ENCODE measurements around the gene SPRR2G. TPM values are rescaled to one million over a fixed set of nuclear protein-coding genes. Genes with fewer than 3 reads are reported as not detected.

SPRR2G gene
- total RNA-seq, 1 experiment from 2014 or later, result not detected

GRCh38 chr1:153100245-153100644 lies 50.4 kb downstream of the SPRR2G start:
- Histone ChIP-seq H3K4me3 (ENCODE audit: low read depth, low read length, poor library complexity, severe bottlenecking) (no peak overlapping the region), H3K27me3 (replicated peaks; ENCODE audit: insufficient read depth, low read depth, low read length, poor library complexity) (peaks cover 38% of the 10 kb centered on the region), H3K4me1 (ENCODE audit: insufficient read depth, low read length, poor library complexity, severe bottlenecking) (no peaks in the 10 kb centered on the region), H3K36me3 (ENCODE audit: insufficient read depth, low read length, poor library complexity, severe bottlenecking) (no peaks in the 10 kb centered on the region), H3K27ac (ENCODE audit: low read depth, low read length, poor library complexity, severe bottlenecking) (no peak overlapping the region), H3K9me3 (ENCODE audit: low read depth, low read length, poor library complexity, severe bottlenecking) (no peaks in the 10 kb centered on the region)
- CTCF ChIA-PET, result no interaction called here
- TF ChIP-seq EZH2 (IDR thresholded peaks at IDR 0.05; ENCODE audit: borderline replicate concordance, low read depth, low read length, poor library complexity, severe bottlenecking), result no peak
- no peak for TF ChIP-seq CTCF (conservative IDR thresholded peaks at IDR 0.05; ENCODE audit: low read depth, low read length)
- intact Hi-C loops (cut with micrococcal nuclease; ENCODE audit: unreplicated experiment), result no loop called here
- no peak for DNase-seq (ENCODE audit: low spot score)
- no TSS peak for BruUV-seq (replicated peaks)
- POLR2A ChIA-PET (ENCODE audit: low non-redundant PET), result no interaction called here

Other genes starting within 250 kb of the SPRR2G start
- not detected in 2 replicates for gene IVL, start 242.3 kb downstream of the SPRR2G start, total RNA-seq (2021)
- gene SPRR5, start 203.7 kb downstream of the SPRR2G start, total RNA-seq (2021), result not detected in 2 replicates
- gene SPRR4, start 180.2 kb downstream of the SPRR2G start, total RNA-seq (2021), result not detected in 2 replicates
- not detected in 2 replicates for gene SPRR1A, start 166.8 kb downstream of the SPRR2G start, total RNA-seq (2021)
- gene SPRR3, start 149.1 kb downstream of the SPRR2G start, total RNA-seq (2021), result not detected in 2 replicates
- gene SPRR1B, start 119.7 kb downstream of the SPRR2G start, total RNA-seq (2021), result not detected in 2 replicates
- gene SPRR2D, start 109.8 kb downstream of the SPRR2G start, total RNA-seq (2021), result 0.62 TPM in 1 of 2 replicates, not detected in the other
- gene SPRR2A, start 93.4 kb downstream of the SPRR2G start, total RNA-seq (2021), result not detected in 2 replicates
- not detected in 2 replicates for gene SPRR2B, start 79.3 kb downstream of the SPRR2G start, total RNA-seq (2021)
- gene SPRR2E, start 56.4 kb downstream of the SPRR2G start, total RNA-seq (2021), result not detected in 2 replicates
- not detected in 2 replicates for gene SPRR2F, start 37.4 kb downstream of the SPRR2G start, total RNA-seq (2021)
- not detected in 2 replicates for gene LELP1, start 52.5 kb upstream of the SPRR2G start, total RNA-seq (2021)
- gene PRR9, start 66.7 kb upstream of the SPRR2G start, total RNA-seq (2021), result not detected in 2 replicates
- not detected in 2 replicates for gene LORICRIN, start 108.8 kb upstream of the SPRR2G start, total RNA-seq (2021)
- not detected in 2 replicates for gene PGLYRP3, start 162.1 kb upstream of the SPRR2G start, total RNA-seq (2021)
- not detected in 2 replicates for gene PGLYRP4, start 198.0 kb upstream of the SPRR2G start, total RNA-seq (2021)
- gene S100A9, start 207.0 kb upstream of the SPRR2G start, total RNA-seq (2021), result not detected in 2 replicates
- not detected in 2 replicates for gene S100A12, start 224.7 kb upstream of the SPRR2G start, total RNA-seq (2021)
- gene S100A8, start 240.2 kb upstream of the SPRR2G start, total RNA-seq (2021), result not detected in 2 replicates

Data from A673 (cell line).